T-helper 17 cell (primary cell): ENCODE results near the gene ZNF784. TPM values are rescaled to one million over a fixed set of nuclear protein-coding genes. Genes with fewer than 3 reads are reported as not detected.
"Not testable (repeated sequence)": the region's sequence is repeated elsewhere in the genome, so short reads cannot be mapped to it uniquely, and the experiment has no call there.

Experiments used
- ATAC-seq: fragments of 150-1000 bp; cut with Tn5 transposase; 2 replicates; pipeline ENCODE4 v1.10.0; 2021; ENCODE audit warnings: mild to moderate bottlenecking, moderate library complexity
- DNase-seq, 3 donors: peaks; one replicate each; pipeline versions ENCODE4 v3.0.0 to v3.0.0-alpha.2; 2020 to 2021
- H3K9me3 ChIP-seq: one replicate; pipeline ENCODE4 v1.7.0; 2013; ENCODE audit warnings: low read length, mild to moderate bottlenecking; ENCODE audit not compliant: control insufficient read depth, poor library complexity, severe bottlenecking
- H3K27ac Mint-ChIP-seq: one replicate; pipeline ENCODE4 v1.8.0; 2022; ENCODE audit warnings: mild to moderate bottlenecking, moderate library complexity, mixed read lengths
- H3K27me3 Mint-ChIP-seq: one replicate; pipeline ENCODE4 v1.8.0; 2022; ENCODE audit warnings: mixed read lengths
- H3K36me3 Mint-ChIP-seq: one replicate; pipeline ENCODE4 v1.8.0; 2022; ENCODE audit warnings: low read depth, mixed read lengths
- H3K4me1 Mint-ChIP-seq: one replicate; pipeline ENCODE4 v1.8.0; 2022; ENCODE audit warnings: mild to moderate bottlenecking, mixed read lengths
- H3K4me3 Mint-ChIP-seq: one replicate; pipeline ENCODE4 v1.8.0; 2022; ENCODE audit warnings: mild to moderate bottlenecking, moderate library complexity, mixed read lengths
- total RNA-seq, 4 donors: library from RNA in 2 of 4; stranded (reverse) in 2 of 4; gene quantifications; one replicate each; pipeline ENCODE4 v1.2.3 and lab custom pipeline; 2022 to 2026

Gene ZNF784
- total RNA-seq, 2 donors from 2014 or later = 11.3 to 13.8 TPM

- no peak for DNase-seq
- H3K4me1 Mint-ChIP-seq = peaks cover 17% of the 10 kb centered on the region
Measured at GRCh38 chr19:55597501-55597921, 26.9 kb downstream of the ZNF784 start.

GRCh38 chr19:55596304-55596703 is 28.1 kb downstream of the ZNF784 start:
- ATAC-seq = no peak
- Mint-ChIP-seq H3K27me3 (no peaks in the 10 kb centered on the region), H3K36me3 (peaks cover 8% of the 10 kb centered on the region), H3K4me3 (no peak overlapping the region), H3K4me1 (peaks cover 13% of the 10 kb centered on the region), H3K27ac (no peak overlapping the region)
- DNase-seq = no peak
- no peaks in the 10 kb centered on the region for H3K9me3 ChIP-seq

More at GRCh38 chr19:55597501-55597921, 26.9 kb downstream of the ZNF784 start:
- Mint-ChIP-seq H3K27me3 (no peaks in the 10 kb centered on the region), H3K27ac (no peak overlapping the region), H3K4me3 (no peak overlapping the region), H3K36me3 (peaks cover 8% of the 10 kb centered on the region)
- no peak for ATAC-seq
- H3K9me3 ChIP-seq = no peaks in the 10 kb centered on the region

GRCh38 chr19:55594996-55595545 is 29.3 kb downstream of the ZNF784 start:
- peaks cover 8% of the 10 kb centered on the region for H3K36me3 Mint-ChIP-seq

GRCh38 chr19:55593096-55593772 is 31.1 kb downstream of the ZNF784 start:
- Mint-ChIP-seq H3K36me3 (peaks cover 8% of the 10 kb centered on the region), H3K27me3 (no peaks in the 10 kb centered on the region), H3K4me1 (peaks cover 5% of the 10 kb centered on the region), H3K27ac (no peak overlapping the region), H3K4me3 (no peak overlapping the region)
- DNase-seq (no peak), ATAC-seq (no peak)
- no peaks in the 10 kb centered on the region for H3K9me3 ChIP-seq

More at GRCh38 chr19:55594996-55595545, 29.3 kb downstream of the ZNF784 start:
- ATAC-seq (no peak), DNase-seq (no peak)
- no peaks in the 10 kb centered on the region for H3K9me3 ChIP-seq
- no peak overlapping the region for H3K4me3 Mint-ChIP-seq
- peaks cover 9% of the 10 kb centered on the region for H3K4me1 Mint-ChIP-seq
- no peaks in the 10 kb centered on the region for H3K27me3 Mint-ChIP-seq
- H3K27ac Mint-ChIP-seq = no peak overlapping the region

- no peaks in the 10 kb centered on the region for H3K27me3 Mint-ChIP-seq
- H3K27ac Mint-ChIP-seq = no peak overlapping the region
- DNase-seq = no peak
- H3K9me3 ChIP-seq = no peaks in the 10 kb centered on the region
- H3K36me3 Mint-ChIP-seq = peaks cover 8% of the 10 kb centered on the region
- no peak overlapping the region for H3K4me3 Mint-ChIP-seq
- peaks cover 2% of the 10 kb centered on the region for H3K4me1 Mint-ChIP-seq
- no peak for ATAC-seq
Measured at GRCh38 chr19:55592391-55593090, 31.8 kb downstream of the ZNF784 start.

GRCh38 chr19:55591555-55591954 is 32.8 kb downstream of the ZNF784 start:
- no peaks in the 10 kb centered on the region for H3K27me3 Mint-ChIP-seq
- no peak overlapping the region for H3K27ac Mint-ChIP-seq
- no peak overlapping the region for H3K4me3 Mint-ChIP-seq
- ATAC-seq (no peak), DNase-seq (no peak)
- peaks cover 7% of the 10 kb centered on the region for H3K4me1 Mint-ChIP-seq
- H3K36me3 Mint-ChIP-seq = peaks cover 7% of the 10 kb centered on the region
- no peaks in the 10 kb centered on the region for H3K9me3 ChIP-seq

GRCh38 chr19:55590617-55591016 is 33.7 kb downstream of the ZNF784 start:
- no peak for ATAC-seq
- H3K9me3 ChIP-seq = no peaks in the 10 kb centered on the region
- Mint-ChIP-seq H3K27ac (no peak overlapping the region), H3K27me3 (no peaks in the 10 kb centered on the region), H3K36me3 (peaks cover 3% of the 10 kb centered on the region), H3K4me1 (peaks cover 12% of the 10 kb centered on the region), H3K4me3 (no peak overlapping the region)
- no peak for DNase-seq

GRCh38 chr19:55590109-55590508 is 34.3 kb downstream of the ZNF784 start:
- H3K9me3 ChIP-seq = no peaks in the 10 kb centered on the region
- Mint-ChIP-seq H3K4me3 (no peak overlapping the region), H3K4me1 (peaks cover 17% of the 10 kb centered on the region), H3K27ac (no peak overlapping the region), H3K36me3 (peaks cover 2% of the 10 kb centered on the region), H3K27me3 (no peaks in the 10 kb centered on the region)
- no peak for ATAC-seq
- no peak for DNase-seq

GRCh38 chr19:55588738-55589137 is 35.6 kb downstream of the ZNF784 start:
- no peak overlapping the region for H3K27ac Mint-ChIP-seq
- no peaks in the 10 kb centered on the region for H3K9me3 ChIP-seq
- H3K27me3 Mint-ChIP-seq = no peaks in the 10 kb centered on the region
- no peak overlapping the region for H3K4me3 Mint-ChIP-seq
- ATAC-seq (no peak), DNase-seq (no peak)
- peaks cover 20% of the 10 kb centered on the region for H3K4me1 Mint-ChIP-seq
- no peaks in the 10 kb centered on the region for H3K36me3 Mint-ChIP-seq

GRCh38 chr19:55586976-55587668 is 37.2 kb downstream of the ZNF784 start:
- Mint-ChIP-seq H3K27me3 (no peaks in the 10 kb centered on the region), H3K36me3 (no peaks in the 10 kb centered on the region), H3K27ac (peak overlapping the region; percentile 72), H3K4me1 (peaks cover 22% of the 10 kb centered on the region), H3K4me3 (peak overlapping the region; percentile 90)
- DNase-seq (peak; percentile 83 to 92 (median 87)), ATAC-seq (peak; percentile 99)
- no peaks in the 10 kb centered on the region for H3K9me3 ChIP-seq

GRCh38 chr19:55585658-55586339 is 38.6 kb downstream of the ZNF784 start:
- H3K36me3 Mint-ChIP-seq = no peaks in the 10 kb centered on the region
- no peaks in the 10 kb centered on the region for H3K9me3 ChIP-seq
- H3K4me1 Mint-ChIP-seq = peaks cover 34% of the 10 kb centered on the region
- ATAC-seq (no peak), DNase-seq (peak in 2 of 3 donors; percentile 40 to 44)
- H3K4me3 Mint-ChIP-seq = peak overlapping the region; percentile 90
- H3K27ac Mint-ChIP-seq = peak overlapping the region; percentile 72
- no peaks in the 10 kb centered on the region for H3K27me3 Mint-ChIP-seq

- peak overlapping the region; percentile 72 for H3K27ac Mint-ChIP-seq
- H3K4me1 Mint-ChIP-seq = peaks cover 38% of the 10 kb centered on the region
- ATAC-seq = no peak
- no peaks in the 10 kb centered on the region for H3K36me3 Mint-ChIP-seq
- no peaks in the 10 kb centered on the region for H3K9me3 ChIP-seq
- H3K4me3 Mint-ChIP-seq = no peak overlapping the region
- DNase-seq = no peak
- no peaks in the 10 kb centered on the region for H3K27me3 Mint-ChIP-seq
Measured at GRCh38 chr19:55584871-55585270, 39.5 kb downstream of the ZNF784 start.

GRCh38 chr19:55583897-55584296 is 40.5 kb downstream of the ZNF784 start:
- H3K9me3 ChIP-seq, H3K27ac Mint-ChIP-seq, ATAC-seq, H3K36me3 Mint-ChIP-seq, H3K4me3 Mint-ChIP-seq, DNase-seq, H3K27me3 Mint-ChIP-seq: not testable (repeated sequence)
- H3K4me1 Mint-ChIP-seq = peaks cover 41% of the 10 kb centered on the region
